GM18909 (cell line): ENCODE data around the gene BBS5.
"Not testable (repeated sequence)": the region's sequence is repeated elsewhere in the genome, so short reads cannot be mapped to it uniquely, and the experiment has no call there.

Experiments
- ATAC-seq: cut with Tn5 transposase; IDR thresholded peaks from one replicate; pipeline ENCODE4 v1.9.1; 2021; ENCODE audit warnings: mild to moderate bottlenecking; ENCODE audit not compliant: unreplicated experiment, poor library complexity

BBS5 gene

GRCh38 chr2:169528271-169528701 lies 49.0 kb downstream of the BBS5 start:
- peak; percentile 81 for ATAC-seq

GRCh38 chr2:169539460-169539859 lies 60.2 kb downstream of the BBS5 start:
- ATAC-seq: not testable (repeated sequence)

- no peak for ATAC-seq
These were observed 60.9 kb downstream of the BBS5 start for GRCh38 chr2:169540146-169540545.

- ATAC-seq: no peak
These were observed 63.1 kb downstream of the BBS5 start for GRCh38 chr2:169542433-169542832.

GRCh38 chr2:169546756-169547155 lies 67.5 kb downstream of the BBS5 start:
- no peak for ATAC-seq
